ENCODE results near the gene DET1. TPM values are rescaled to one million over a fixed set of nuclear protein-coding genes. Genes with fewer than 3 reads are reported as not detected.
"Not testable (repeated sequence)": the region's sequence is repeated elsewhere in the genome, so short reads cannot be mapped to it uniquely, and the experiment has no call there.

Gene DET1
- 6.8 TPM for total RNA-seq
- long read RNA-seq, transcript DET1-207 (6 exons, 2,315 nt): minor isoform, 8 of 40 reads
- long read RNA-seq, transcript DET1-201 (5 exons, 2,267 nt): major isoform, 14 of 40 reads
- long read RNA-seq, partial matches to known transcripts: 5 of 40 reads
- long read RNA-seq, other reads (novel, unspliced or antisense): 13 of 40 reads

DNA sequence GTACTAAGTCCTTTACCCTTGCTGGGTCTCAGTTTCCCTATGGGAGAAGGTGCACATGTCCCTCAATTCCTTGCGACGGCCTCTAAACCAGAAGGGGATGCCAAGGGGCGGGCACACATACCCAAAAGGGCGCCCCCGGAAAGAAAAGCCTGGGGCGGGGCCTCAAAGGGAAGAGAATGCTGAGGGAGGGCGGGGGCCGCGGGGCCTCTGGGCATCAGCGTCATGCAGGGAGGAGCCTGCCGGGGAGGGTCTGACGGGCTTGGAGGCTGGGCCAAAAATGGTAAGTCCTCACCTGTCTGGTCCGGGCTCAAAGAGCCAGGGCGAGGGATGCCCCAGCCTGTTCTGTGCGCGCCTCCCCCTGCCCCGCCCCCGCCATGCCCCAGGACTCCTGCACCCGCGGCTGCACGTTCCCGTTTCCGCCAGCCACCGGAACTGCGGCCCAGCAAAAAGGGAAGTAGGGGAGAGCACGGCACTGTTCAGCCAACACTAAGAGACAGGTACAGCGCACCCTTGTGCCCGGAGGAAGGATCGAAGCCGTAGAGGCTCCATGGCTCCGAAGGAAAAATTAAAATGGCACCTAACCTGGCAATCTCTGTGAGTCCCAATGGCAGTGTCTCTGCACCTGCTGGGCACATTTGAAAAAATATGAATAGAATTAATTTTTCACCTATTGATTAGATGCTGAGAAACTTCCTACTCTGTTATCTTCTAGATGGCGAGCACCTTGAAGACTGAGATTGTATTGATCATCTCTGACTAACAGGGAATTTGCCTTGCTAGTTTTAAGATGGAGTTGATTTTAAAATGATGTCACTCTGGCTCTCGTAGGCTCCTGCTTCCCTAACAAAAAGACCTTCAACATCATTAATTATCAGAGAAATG is at the start of gene DET1:
Gene DET1, minus strand, starts transcription at position 434 of the 882 bp plus-strand sequence. CDS start 14,976 bp downstream, outside the sequence.
- DNase-seq (peak; percentile 97), ATAC-seq (ENCODE audit: poor library complexity) (peak; percentile 99)
- intact Hi-C loops (cut with DNase I): no loop called here

DNA sequence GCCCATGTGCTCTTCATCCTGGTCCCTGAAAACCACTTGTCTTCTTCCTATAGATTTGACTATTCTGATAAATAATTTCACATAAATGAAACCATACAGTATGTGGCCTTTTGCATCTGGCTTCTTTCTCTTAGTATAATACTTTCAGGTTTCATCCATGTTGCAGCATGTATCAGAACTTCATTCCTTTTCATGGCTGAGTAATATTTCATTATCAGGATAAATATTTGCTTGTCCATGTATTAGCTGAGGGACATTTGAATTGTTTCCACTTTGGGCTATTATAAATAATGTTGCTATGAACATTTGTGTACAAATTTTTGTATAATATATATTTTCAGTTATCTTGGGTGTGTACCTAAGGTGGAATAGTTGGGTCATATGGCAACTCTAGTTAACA is 44.9 kb upstream of the DET1 start:
- intact Hi-C loops (cut with DNase I): no loop called here
- ATAC-seq (ENCODE audit: poor library complexity): no peak
- DNase-seq: no peak

DNA sequence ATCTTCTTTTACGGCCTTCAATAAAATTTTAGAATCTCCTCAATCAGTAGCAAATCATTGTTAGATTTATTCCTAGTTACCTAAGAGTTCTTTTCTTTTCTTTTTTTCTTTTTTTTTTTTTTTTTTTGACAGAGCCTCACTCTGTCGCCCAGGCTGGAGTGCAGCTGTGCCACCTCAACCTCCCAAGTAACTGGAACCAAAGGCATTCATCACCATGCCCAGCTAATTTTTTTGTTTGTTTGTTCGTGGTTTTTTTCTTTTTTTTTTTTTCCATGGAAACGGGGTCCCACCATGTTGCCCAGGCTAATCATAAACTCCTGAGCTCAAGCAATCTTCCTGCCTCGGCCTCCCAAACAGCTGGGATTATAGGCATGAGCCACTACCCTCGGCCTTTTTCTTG is 44.3 kb upstream of the DET1 start:
- intact Hi-C loops (cut with DNase I): no loop called here
- ATAC-seq (ENCODE audit: poor library complexity) (no peak), DNase-seq (no peak)

DNA sequence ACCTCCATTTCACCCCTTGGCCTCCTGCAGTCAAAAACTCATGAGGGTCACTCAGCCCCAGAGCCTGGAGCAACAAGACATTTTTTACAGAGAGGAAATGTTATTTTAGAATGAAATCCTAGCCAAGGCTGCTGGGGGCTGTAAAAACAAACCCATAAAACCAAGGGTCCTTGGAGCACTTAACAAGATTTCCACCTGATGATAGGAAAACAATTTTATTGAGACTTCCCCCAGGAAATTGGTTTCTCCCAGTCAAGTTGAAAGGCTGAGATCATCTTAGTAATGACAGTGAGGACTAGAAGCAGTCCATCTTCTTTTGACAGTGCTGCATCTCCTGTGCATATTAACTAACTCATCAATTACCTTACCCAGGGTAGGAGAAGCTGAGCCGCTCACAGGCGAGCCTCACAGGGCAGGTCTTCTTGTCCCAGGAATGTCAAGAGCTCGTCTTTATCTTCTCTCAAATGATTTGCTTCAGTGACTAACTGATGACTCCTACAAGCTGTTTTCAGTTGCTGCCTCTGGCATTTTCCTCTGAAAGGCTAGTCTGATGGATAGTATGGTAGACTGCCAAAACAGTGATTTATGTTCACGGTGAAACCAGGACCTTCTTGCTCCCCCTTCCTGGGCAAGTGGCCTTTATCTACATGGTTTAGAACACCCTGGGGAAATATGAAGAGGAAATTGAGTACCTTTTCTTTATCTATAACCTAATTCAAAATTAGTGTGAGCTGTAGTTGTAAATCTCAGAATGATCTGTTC is 40.1 kb upstream of the DET1 start:
- intact Hi-C loops (cut with DNase I): no loop called here
- no peak for DNase-seq
- ATAC-seq (ENCODE audit: poor library complexity): no peak

DNA sequence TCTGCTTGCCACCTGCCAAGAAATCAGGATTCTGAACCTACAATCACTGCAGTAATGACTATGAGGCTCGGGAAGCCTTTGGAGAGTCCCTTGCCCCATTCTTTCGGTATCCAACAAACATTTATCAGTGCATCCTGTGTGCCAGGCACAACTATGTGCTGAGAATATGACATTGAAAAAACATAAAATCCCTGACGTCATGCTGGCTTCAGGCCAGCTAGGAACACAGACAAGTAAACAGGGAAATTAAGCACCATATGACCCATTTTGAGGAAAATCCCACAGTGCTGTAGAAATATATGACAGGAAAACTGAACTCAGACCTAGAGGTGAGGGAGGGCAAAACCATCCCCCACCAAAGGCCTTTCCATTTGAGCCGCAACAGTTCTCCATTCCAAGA is 34.1 kb upstream of the DET1 start:
- intact Hi-C loops (cut with DNase I): no loop called here
- DNase-seq (no peak), ATAC-seq (ENCODE audit: poor library complexity) (no peak)

DNA sequence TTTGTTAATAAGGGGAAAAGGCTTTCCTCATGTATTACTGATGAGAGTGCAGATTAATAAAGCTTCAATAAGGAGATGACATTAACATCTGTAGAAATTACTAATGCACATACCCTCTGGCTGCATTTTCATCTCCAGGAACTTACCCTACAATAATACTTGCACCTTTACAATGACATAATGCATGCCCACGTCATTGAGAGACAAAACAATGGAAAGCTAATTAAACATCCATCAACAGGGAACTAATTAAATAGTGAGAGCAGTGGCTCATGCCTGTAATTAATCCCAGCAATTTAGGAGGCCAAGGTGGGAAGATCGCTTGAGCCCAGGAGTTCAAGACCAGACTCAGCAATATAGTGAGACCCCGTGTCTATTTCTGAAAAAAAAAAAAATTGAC is 32.8 kb upstream of the DET1 start:
- intact Hi-C loops (cut with DNase I): no loop called here
- DNase-seq (no peak), ATAC-seq (ENCODE audit: poor library complexity) (no peak)

DNA sequence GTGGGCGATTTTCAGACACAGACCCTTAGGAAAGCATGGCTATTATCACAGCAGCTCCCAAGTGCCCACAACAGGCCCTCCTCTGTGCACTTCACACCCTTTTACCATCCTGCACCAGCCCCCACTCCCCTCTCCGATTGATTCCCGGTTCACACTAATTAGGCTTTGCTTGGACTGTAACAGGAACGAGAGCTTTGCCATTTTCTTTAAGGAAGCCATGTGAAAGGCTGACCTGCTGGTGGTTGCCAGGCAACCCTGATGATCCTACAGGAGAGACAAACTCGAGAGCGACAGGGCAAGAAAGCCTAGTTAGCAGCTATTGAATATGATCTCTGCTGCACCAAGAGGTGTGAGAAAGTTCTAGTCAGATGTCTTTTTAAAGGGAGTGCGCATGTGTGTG is 28.2 kb upstream of the DET1 start:
- ATAC-seq (ENCODE audit: poor library complexity) (no peak), DNase-seq (no peak)
- intact Hi-C loops (cut with DNase I): no loop called here

DNA sequence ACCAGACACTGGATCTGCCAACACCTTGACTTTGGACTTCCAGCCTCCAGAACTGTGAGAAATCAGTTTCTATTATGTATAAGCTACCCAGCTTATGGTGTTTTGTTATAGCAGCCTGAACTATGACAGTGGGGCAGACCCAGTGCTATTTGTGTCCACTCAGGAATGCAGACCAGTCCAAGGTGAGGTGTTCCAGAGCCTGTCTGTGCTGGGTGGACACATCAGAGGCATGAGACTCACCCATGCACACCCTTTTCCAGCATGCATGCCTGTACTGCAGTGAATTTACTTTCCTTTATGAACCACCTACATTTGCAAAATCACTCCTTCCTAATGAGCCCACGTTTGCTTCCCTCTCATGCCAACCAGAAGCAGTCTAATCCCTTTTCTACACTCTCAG is 27.6 kb upstream of the DET1 start:
- DNase-seq (no peak), ATAC-seq (ENCODE audit: poor library complexity) (peak; percentile 61)
- intact Hi-C loops (cut with DNase I): no loop called here

DNA sequence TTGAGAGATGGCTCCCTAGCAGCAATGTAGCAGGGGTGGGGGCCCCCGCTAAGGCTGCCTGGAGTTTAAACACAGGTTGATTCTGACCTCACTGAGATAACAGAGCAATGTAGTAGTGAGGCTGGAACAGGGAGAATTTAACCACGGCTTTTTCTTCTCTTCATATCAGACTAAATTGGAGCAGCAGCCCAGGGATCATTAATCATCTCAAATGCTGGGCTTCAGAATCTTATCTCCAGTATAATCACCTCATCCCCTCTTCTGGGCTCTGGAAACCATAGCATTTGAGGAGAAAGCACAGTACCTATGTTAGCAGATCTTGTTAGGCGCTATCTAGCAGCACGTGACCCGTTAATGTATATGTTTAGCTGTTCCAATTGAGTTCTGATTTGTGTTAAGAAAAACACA is 25.4 kb upstream of the DET1 start:
- DNase-seq (no peak), ATAC-seq (ENCODE audit: poor library complexity) (peak; percentile 15)
- intact Hi-C loops (cut with DNase I): no loop called here

DNA sequence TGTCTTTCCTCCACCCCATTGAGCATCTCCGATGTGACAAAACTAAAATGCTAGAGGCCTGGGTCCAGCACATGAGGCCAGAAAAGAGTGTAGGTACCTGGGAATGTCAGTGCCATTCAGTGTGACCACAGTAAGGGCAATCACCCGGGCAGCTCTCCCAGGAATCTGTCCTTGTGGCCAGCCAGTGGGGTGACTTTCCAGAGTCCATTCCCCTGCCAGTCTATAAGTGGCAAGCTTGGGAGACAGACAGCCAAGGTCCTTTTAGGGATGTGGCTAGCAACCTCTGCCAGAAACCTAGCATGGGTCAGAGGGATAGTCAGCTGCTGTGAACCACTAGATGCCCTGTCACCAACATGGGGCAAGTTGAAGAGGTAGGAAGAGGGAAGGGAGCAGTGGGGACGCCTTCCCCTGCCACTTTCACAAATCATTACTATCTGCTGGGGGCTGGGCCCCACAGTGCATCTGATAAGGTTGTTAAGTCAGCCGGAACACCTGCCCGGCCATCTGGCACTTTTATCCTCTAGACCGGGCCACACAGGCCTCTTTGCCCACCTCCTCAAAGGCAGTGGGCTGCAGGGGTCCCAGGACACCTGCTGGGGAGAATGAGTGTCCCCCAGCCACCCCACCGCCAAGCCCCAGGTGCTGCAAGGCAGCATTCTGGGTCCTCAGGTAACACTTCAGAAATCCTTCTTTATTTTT is 24.8 kb upstream of the DET1 start:
- intact Hi-C loops (cut with DNase I): no loop called here
- ATAC-seq (ENCODE audit: poor library complexity) (peak; percentile 94), DNase-seq (peak; percentile 75)

DNA sequence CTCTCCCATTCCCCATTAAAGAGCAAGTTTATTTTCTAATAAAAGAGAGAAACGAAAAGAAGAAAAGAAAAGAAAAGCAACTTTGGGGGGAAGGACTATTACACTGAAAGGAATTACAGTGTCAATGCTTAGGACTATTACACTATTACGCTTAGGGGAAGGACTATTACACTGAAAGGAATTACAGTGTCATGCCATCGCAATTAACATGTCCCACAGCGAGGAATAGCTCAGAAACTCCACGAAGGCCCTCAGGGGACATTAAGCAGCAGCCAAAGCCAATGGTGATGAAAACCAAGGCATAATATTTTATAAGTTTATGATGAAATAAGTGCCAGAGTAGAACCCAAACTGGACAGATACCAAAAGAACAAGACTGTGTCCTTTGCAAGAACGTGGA is 22.1 kb upstream of the DET1 start:
- ATAC-seq (ENCODE audit: poor library complexity): no peak
- DNase-seq: no peak
- intact Hi-C loops (cut with DNase I): no loop called here

DNA sequence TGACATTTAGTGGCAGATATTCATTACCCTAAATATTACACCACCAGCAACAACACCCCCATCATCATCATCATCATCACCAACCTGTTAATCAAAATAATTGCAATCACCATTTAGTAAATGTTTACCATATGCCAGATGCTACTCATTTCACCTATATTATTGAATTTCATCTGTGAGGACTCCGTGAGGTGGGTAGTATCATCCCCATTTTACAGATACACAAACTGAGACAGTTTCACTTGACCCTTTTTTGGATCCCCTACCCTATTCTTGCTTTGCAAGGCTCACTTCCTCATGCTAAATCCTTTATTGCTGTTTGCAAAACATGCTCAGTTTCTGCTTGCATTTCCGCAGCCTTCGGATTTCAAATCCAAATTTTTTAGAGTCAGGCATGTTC is 18.3 kb upstream of the DET1 start:
- no peak for DNase-seq
- ATAC-seq (ENCODE audit: poor library complexity): no peak
- intact Hi-C loops (cut with DNase I): no loop called here

DNA sequence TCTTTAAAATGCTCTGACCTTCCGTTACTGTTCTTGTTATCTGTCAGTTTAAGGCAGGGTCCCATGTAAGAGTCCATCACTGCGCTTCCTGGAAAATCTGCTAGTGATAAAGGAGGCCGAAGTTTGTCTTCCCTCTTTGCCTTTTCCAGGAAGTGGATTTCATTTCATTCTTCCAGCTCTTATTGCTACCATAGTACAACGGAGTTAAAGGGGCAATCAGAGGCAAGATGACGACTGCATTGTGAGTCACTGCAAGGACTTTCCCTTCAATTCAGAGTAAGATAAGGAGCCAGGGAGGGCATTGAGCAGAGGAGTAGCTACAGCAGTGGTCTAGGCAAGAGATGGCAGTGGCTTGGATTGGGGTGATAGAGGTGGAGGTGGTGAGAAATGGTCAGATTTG is 17.2 kb upstream of the DET1 start:
- ATAC-seq (ENCODE audit: poor library complexity): no peak
- DNase-seq: no peak
- intact Hi-C loops (cut with DNase I): no loop called here

DNA sequence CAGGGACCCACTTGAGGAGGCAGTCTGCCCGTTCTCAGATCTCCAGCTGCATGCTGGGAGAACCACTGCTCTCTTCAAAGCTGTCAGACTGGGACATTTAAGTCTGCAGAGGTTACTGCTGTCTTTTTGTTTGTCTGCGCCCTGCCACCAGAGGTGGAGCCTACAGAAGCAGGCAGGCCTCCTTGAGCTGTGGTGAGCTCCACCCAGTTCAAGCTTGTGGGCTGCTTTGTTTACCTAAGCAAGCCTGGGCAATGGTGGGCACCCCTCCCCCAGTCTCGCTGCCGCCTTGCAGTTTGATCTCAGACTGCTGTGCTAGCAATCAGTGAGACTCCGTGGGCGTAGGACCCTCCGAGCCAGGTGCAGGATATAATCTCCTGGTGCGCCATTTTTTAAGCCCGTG is 13.1 kb upstream of the DET1 start:
- DNase-seq; ATAC-seq (ENCODE audit: poor library complexity); intact Hi-C loops (cut with DNase I): not testable (repeated sequence)

DNA sequence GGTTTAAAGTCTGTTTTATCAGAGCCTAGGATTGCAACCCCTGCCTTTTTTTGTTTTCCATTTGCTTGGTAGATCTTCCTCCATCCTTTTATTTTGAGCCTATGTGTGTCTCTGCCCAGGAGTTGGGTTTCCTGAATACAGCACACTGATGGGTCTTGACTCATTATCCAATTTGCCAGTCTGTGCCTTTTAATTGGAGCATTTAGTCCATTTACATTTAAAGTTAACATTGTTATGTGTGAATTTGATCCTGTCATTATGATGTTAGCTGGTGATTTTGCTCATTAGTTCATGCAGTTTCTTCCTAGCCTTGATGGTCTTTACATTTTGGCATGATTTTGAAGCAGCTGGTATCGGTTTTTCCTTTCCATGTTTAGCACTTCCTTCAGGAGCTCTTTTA is 11.5 kb upstream of the DET1 start:
- DNase-seq; ATAC-seq (ENCODE audit: poor library complexity); intact Hi-C loops (cut with DNase I): not testable (repeated sequence)

DNA sequence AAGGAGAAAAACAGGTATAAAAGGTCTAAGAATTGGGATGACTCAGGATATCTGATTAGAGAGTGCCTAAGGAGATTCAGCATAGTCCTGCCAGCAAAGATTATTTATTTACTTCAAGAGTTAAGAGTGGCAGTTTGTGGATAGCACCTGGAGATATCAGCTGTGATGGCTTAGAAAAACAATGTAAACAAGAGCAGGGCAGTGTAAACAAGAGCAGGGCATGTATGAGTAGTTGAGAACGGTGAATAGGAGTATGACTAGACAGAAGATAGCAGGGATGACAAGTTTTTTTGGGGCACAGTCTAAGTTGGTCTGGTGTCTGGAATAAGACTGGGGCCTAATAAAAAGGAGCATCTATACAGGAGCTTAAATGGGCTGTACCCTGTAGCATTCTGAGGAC is 1.5 kb upstream of the DET1 start:
- DNase-seq; ATAC-seq (ENCODE audit: poor library complexity); intact Hi-C loops (cut with DNase I): not testable (repeated sequence)

DNA sequence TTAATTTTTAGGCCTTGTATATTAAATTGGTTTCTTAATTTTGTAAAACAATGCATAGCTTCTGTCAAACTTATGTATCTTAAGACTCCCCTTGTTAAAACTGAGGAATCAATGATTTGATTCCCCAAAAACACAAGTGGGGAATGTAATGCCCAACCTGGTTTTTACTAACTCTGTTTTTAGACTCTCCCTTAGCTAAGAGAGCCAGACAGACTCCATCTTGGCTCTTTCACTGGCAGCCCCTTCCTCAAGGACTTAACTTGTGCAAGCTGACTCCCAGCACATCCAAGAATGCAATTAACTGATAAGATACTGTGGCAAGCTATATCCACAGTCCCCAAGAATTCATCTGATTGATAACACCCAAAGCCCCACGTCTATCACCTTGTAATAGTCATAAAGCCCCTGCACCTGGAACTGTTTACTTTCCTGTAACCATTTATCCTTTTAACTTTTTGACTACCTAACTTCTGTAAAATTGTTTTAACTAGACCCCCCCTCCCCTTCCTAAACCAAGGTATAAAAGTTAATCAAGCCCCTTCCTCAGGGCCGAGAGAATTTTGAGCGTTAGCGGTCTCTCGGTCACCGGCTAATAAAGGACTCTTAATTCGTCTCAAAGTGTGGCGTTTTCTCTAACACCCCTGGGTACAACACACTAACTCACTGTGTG is 768 bp downstream of the DET1 start:
- DNase-seq; intact Hi-C loops (cut with DNase I); ATAC-seq (ENCODE audit: poor library complexity): not testable (repeated sequence)

DNA sequence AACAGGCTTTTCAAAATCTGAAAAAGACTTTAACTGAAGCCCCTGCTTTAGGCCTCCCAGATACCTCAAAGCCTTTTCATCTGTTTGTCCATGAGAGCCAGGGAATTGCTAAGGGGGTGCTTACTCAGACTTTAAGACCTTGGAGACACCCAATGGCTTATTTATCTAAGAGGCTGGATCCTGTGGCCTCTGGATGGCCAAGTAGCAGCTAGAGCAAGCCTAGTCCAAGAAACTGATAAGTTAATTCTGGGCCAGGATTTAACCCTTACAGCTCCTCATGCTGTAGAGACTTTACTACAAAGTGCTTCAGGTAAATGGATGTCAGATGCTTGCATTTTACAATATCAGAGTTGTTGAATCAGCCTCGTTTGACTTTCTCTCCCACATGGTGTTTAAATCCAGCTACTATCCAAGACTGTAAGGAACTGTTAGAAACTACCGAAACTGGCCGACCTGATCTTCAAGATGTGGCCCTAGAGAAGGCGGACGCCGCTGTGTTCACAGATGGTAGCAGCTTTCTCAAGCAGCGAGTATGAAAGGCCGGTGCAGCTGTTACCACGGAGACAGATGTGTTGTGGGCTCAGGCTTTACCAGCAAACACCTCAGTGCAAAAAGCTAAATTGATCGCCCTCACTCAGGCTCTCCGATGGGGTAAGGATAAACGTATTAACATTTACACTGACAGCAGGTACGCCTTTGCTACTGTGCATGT is 3.3 kb downstream of the DET1 start:
- ATAC-seq (ENCODE audit: poor library complexity) (no peak), DNase-seq (no peak)
- intact Hi-C loops (cut with DNase I): no loop called here

Measured in Right ventricle myocardium superior (tissue), 1 donor.